Measurements from ENCODE around the gene ENPP6.

DNA sequence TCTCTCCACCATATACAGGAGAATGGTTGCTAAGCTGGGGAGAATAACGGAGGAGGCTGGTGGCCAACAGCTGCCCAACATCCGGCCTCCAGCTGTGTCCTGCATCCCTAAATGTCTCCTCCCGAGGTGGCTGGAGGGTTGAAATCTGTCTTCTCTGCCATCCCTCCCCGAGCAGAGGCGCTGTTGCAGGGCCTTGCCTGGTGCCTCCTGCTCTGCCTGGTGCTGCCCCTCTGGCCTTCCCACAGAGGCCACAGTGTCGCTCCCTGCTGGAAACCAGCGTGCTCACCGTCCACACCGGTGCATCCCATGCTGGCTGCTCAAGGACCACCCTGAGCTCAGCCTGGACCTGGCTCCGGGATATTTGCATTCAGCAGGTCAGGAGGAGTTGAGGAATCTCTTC, 115.2 kb downstream of the ENPP6 start:
- TF ChIP-seq, protein P1, sequence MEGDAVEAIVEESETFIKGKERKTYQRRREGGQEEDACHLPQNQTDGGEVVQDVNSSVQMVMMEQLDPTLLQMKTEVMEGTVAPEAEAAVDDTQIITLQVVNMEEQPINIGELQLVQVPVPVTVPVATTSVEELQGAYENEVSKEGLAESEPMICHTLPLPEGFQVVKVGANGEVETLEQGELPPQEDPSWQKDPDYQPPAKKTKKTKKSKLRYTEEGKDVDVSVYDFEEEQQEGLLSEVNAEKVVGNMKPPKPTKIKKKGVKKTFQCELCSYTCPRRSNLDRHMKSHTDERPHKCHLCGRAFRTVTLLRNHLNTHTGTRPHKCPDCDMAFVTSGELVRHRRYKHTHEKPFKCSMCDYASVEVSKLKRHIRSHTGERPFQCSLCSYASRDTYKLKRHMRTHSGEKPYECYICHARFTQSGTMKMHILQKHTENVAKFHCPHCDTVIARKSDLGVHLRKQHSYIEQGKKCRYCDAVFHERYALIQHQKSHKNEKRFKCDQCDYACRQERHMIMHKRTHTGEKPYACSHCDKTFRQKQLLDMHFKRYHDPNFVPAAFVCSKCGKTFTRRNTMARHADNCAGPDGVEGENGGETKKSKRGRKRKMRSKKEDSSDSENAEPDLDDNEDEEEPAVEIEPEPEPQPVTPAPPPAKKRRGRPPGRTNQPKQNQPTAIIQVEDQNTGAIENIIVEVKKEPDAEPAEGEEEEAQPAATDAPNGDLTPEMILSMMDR (IDR thresholded peaks at IDR 0.05; ENCODE audit: extremely low read depth in 1 of 2, insufficient read depth in 1 of 2, low read depth in 1 of 2, low read length in 2 of 2) = no peak
- TF ChIP-seq POLR2AphosphoS5 (IDR thresholded peaks at IDR 0.05; ENCODE audit: insufficient read depth, low read depth, low read length) (no peak), POLR2A (IDR thresholded peaks at IDR 0.05; ENCODE audit: low read depth, low read length) (no peak), EZH2 (IDR thresholded peaks at IDR 0.05; ENCODE audit: borderline replicate concordance, low read depth, low read length, severe bottlenecking) (no peak), MYC (IDR thresholded peaks at IDR 0.05; ENCODE audit: low read depth, low read length) (no peak)

Data from endothelial cell of umbilical vein (primary cell).